Coronary artery (tissue), 2 donors: ENCODE measurements around the gene CYP27B1.

Experiments used
- DNase-seq: peaks from one replicate; pipeline ENCODE4 v3.0.0-alpha.2; 2017; ENCODE audit warnings: low spot score
- H3K27ac ChIP-seq, 2 donors: fragments of 200-600 bp; sonication (generic); one replicate each; pipeline ENCODE4 v1.5.1; 2016 to 2019
- H3K4me3 ChIP-seq: fragments of 200-600 bp; sonication (generic); 2 replicates; pipeline ENCODE4 v1.5.1; 2016; ENCODE audit warnings: mild to moderate bottlenecking, moderate library complexity
- CTCF ChIP-seq: fragments of 200-600 bp; sonication (generic); IDR thresholded peaks from one replicate; pipeline ENCODE4 v1.5.1; 2019; ENCODE audit warnings: antibody characterized with exemption

Gene CYP27B1

GRCh38 chr12:57760347-57760982 is 6.4 kb downstream of the CYP27B1 start:
- H3K4me3 ChIP-seq: no peak overlapping the region
- H3K27ac ChIP-seq: no peak overlapping the region
- TF ChIP-seq CTCF: no peak
- DNase-seq: no peak

- DNase-seq: no peak
- Histone ChIP-seq H3K27ac (no peak overlapping the region), H3K4me3 (no peak overlapping the region)
- no peak for TF ChIP-seq CTCF
Measured at GRCh38 chr12:57759360-57759980, 7.4 kb downstream of the CYP27B1 start.

- no peak for DNase-seq
- H3K27ac ChIP-seq: no peak overlapping the region
- H3K4me3 ChIP-seq: no peak overlapping the region
- no peak for TF ChIP-seq CTCF
Measured at GRCh38 chr12:57758552-57759359, 8.1 kb downstream of the CYP27B1 start.

- Histone ChIP-seq H3K4me3 (no peak overlapping the region), H3K27ac (no peak overlapping the region)
- no peak for TF ChIP-seq CTCF
- DNase-seq: no peak
Measured at GRCh38 chr12:57757771-57758170, 9.1 kb downstream of the CYP27B1 start.

GRCh38 chr12:57756406-57757341 is 10.2 kb downstream of the CYP27B1 start:
- peak overlapping the region; percentile 8 for H3K4me3 ChIP-seq
- H3K27ac ChIP-seq: no peak overlapping the region
- no peak for TF ChIP-seq CTCF
- no peak for DNase-seq

GRCh38 chr12:57755454-57756372 is 11.2 kb downstream of the CYP27B1 start:
- TF ChIP-seq CTCF: no peak
- peak overlapping the region; percentile 89 for H3K4me3 ChIP-seq
- DNase-seq: no peak
- peak overlapping the region in 1 of 2 donors; percentile 64 for H3K27ac ChIP-seq
